Measurements from ENCODE around the gene KREMEN1. TPM values are rescaled to one million over a fixed set of nuclear protein-coding genes. Genes with fewer than 3 reads are reported as not detected.

KREMEN1 gene
- total and polyA plus RNA-seq, 10 of the 15 experiments (the other 5 are each of a cell fraction or from before 2014, with no cell fraction given) = 0.10 to 2.5 (median 0.20) TPM; not detected in 1

GRCh38 chr22:29152045-29152953 is 79.5 kb downstream of the KREMEN1 start (continued):
- no peak for TF ChIP-seq IRF4 (IDR thresholded peaks at IDR 0.05; ENCODE audit: low read depth, low read length)
- TF ChIP-seq CHD2 (IDR thresholded peaks at IDR 0.05; ENCODE audit: borderline replicate concordance, low read depth, low read length) = no peak
- no peak for TF ChIP-seq ZNF24 (IDR thresholded peaks at IDR 0.05)
- no peak for TF ChIP-seq MYB (IDR thresholded peaks at IDR 0.05; ENCODE audit: borderline replicate concordance, low read depth, low read length)
- TF ChIP-seq RUNX3 (IDR thresholded peaks at IDR 0.05; ENCODE audit: low read length) = no peak

- RAD21 ChIA-PET (ENCODE audit: unreplicated experiment) = interaction anchor here (0.6 to 2.7 kb wide), 28 partner anchors 14 to 553 kb away, joined by 3 to 24 read pairs (median 4); partner anchors contain the start of genes C22orf31, EMID1 and KREMEN1
- DNase-seq (ENCODE audit: low read depth, low spot score) = no peak
- no peak overlapping the region for H3K27ac ChIP-seq (ENCODE audit: control insufficient read depth, insufficient read depth)
- no peak overlapping the region for H2AFZ ChIP-seq (ENCODE audit: control insufficient read depth, low read depth, low read length)
- POLR2A ChIA-PET = interaction anchor here (0.6 to 1.9 kb wide), 3 partner anchors 50 to 191 kb away, joined by 3 to 10 read pairs (median 4); no protein-coding TSS in a partner anchor
- no peaks in the 10 kb centered on the region for H3K79me2 ChIP-seq (ENCODE audit: control insufficient read depth, insufficient read depth, low read length)
- no peak overlapping the region for H3K4me2 ChIP-seq (ENCODE audit: control insufficient read depth, insufficient read depth)
- intact Hi-C loops (cut with micrococcal nuclease; ENCODE audit: unreplicated experiment) (loop anchor here (5.0 to 10.0 kb wide), 4 partner anchors 76 to 548 kb away; no protein-coding TSS in a partner anchor), in situ Hi-C loops (cut with MboI) (no loop called here)
- CTCF ChIA-PET = interaction anchor here (0.6 to 5.0 kb wide), 36 partner anchors 9 to 574 kb away, joined by 3 to 67 read pairs (median 6); partner anchors contain the start of genes C22orf31, EMID1 and KREMEN1
- H3K4me3 ChIP-seq = no peak overlapping the region
- no peaks in the 10 kb centered on the region for H4K20me1 ChIP-seq (ENCODE audit: control insufficient read depth, insufficient read depth)
- FAIRE-seq = no peak
- peaks cover 6% of the 10 kb centered on the region for H3K4me1 ChIP-seq (ENCODE audit: control insufficient read depth, insufficient read depth, low read length)
- no peaks in the 10 kb centered on the region; a peak in 1 of 4 replicates for H3K36me3 ChIP-seq (ENCODE audit: control insufficient read depth in 2 of 2, insufficient read depth in 2 of 2, low read length in 1 of 2)
- H3K27me3 ChIP-seq (replicated peaks in 1 of 2; ENCODE audit: control insufficient read depth in 2 of 2, insufficient read depth in 2 of 2, low read length in 1 of 2) = no peaks in the 10 kb centered on the region; a peak in 2 of 4 replicates
- ATAC-seq = no peak
- SMC1A ChIA-PET (ENCODE audit: uncharacterized antibody, unreplicated experiment) = interaction anchor here (1.1 to 2.4 kb wide), 29 partner anchors 13 to 553 kb away, joined by 3 to 23 read pairs (median 6); partner anchors contain the start of gene EMID1
- WGBS (ENCODE audit: insufficient coverage, insufficient replicate concordance, low lambda C conversion rate, missing lambda C conversion rate) = 60% methylated on average over 12 of the region's 12 CpGs
- H3K9me3 ChIP-seq (replicated peaks; ENCODE audit: control insufficient read depth, insufficient read depth, low read length) = no peaks in the 10 kb centered on the region; the same call in 2 of the 3 replicates
- BruUV-seq (replicated peaks) = no TSS peak
- H3K9ac ChIP-seq (ENCODE audit: control insufficient read depth, insufficient read depth, low read length) = no peak overlapping the region
- TF ChIP-seq PRDM15 (CRISPR knock-in tag; IDR thresholded peaks at IDR 0.05) (no peak), IKZF2 (IDR thresholded peaks at IDR 0.05) (no peak), WRNIP1 (IDR thresholded peaks at IDR 0.05; ENCODE audit: borderline replicate concordance, low read depth, low read length) (no peak), NFXL1 (IDR thresholded peaks at IDR 0.05; ENCODE audit: borderline replicate concordance) (no peak), GABPA (IDR thresholded peaks at IDR 0.05; ENCODE audit: low read depth) (no peak), MEF2A (IDR thresholded peaks at IDR 0.05; ENCODE audit: insufficient read depth, low read depth, low read length) (no peak), RCOR1 (conservative IDR thresholded peaks at IDR 0.05; ENCODE audit: low read depth, low read length) (no peak), SMC3 (IDR thresholded peaks at IDR 0.05; ENCODE audit: borderline replicate concordance, low read length) (no peak), ZNF207 (IDR thresholded peaks at IDR 0.05; ENCODE audit: borderline replicate concordance) (no peak), SP1 (IDR thresholded peaks at IDR 0.05; ENCODE audit: low read depth, low read length) (no peak)
These were observed 80.3 kb downstream of the KREMEN1 start for GRCh38 chr22:29152954-29153719.
